PC-3 (cell line): ENCODE data around the gene UNC5B.

Experiments used
- EZH2phosphoT487 ChIP-seq: fragments of 300-600 bp; sonication (generic); IDR thresholded peaks from 2 replicates; pipeline ENCODE4 v1.6.1; 2018; ENCODE audit warnings: mild to moderate bottlenecking, antibody characterized with exemption, low read length, borderline replicate concordance
- TF ChIP-seq, protein P1 (sequence below): fragments of 300-600 bp; sonication (generic); conservative IDR thresholded peaks from 2 replicates; pipeline ENCODE4 v1.5.1; 2017; ENCODE audit warnings: antibody characterized with exemption, low read depth, mild to moderate bottlenecking, low read length

DNA sequence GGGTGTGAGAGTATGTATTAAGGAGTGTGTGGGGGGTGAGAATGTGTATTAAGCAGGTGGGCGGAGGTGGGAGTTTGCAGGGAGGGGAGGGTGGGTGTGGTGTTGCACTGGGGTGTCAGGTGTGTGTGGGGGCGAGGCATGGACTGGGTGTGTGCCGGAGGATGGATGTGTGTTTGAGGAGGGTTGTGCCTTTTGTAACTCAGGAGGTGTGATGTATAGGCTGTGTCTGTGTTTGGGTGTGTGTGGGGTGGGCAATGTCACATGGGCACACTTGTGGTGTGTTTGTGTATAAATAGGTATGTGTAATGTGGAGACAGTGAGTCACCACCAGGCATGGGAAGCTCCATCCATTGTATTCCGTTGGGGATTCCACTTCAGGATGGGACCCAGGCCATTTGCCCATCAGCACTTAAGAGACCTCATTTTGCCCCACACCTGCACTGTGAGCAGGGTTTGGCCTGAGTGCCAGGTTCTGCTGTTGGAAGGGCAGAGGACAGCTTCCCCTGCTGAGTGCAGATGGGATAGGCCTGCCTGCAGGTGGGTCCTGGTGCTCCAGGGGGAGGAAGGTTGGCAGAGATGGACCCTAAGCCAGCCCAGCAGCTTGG is 5.8 kb downstream of the UNC5B start:
- TF ChIP-seq, protein P1, sequence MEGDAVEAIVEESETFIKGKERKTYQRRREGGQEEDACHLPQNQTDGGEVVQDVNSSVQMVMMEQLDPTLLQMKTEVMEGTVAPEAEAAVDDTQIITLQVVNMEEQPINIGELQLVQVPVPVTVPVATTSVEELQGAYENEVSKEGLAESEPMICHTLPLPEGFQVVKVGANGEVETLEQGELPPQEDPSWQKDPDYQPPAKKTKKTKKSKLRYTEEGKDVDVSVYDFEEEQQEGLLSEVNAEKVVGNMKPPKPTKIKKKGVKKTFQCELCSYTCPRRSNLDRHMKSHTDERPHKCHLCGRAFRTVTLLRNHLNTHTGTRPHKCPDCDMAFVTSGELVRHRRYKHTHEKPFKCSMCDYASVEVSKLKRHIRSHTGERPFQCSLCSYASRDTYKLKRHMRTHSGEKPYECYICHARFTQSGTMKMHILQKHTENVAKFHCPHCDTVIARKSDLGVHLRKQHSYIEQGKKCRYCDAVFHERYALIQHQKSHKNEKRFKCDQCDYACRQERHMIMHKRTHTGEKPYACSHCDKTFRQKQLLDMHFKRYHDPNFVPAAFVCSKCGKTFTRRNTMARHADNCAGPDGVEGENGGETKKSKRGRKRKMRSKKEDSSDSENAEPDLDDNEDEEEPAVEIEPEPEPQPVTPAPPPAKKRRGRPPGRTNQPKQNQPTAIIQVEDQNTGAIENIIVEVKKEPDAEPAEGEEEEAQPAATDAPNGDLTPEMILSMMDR = no peak
- TF ChIP-seq EZH2phosphoT487 = no peak
